Epithelial cell of proximal tubule (primary cell): ENCODE results near the gene CYBRD1. TPM values are rescaled to one million over a fixed set of nuclear protein-coding genes. Genes with fewer than 3 reads are reported as not detected.

ENCODE experiments used
- DNase-seq: peaks from one replicate; pipeline ENCODE4 v3.0.0-alpha.2; 2011; ENCODE audit warnings: low read depth
- H3K4me3 ChIP-seq: 2 replicates; pipeline ENCODE4 v1.5.1; 2011; ENCODE audit warnings: low read depth, mild to moderate bottlenecking, low read length
- total RNA-seq: library from RNA; depleted of rRNA; stranded (reverse); fragments of >200 nt; gene quantifications from 2 replicates; pipeline ENCODE4 v1.2.3, GENCODE V29; 2015
- TF ChIP-seq, protein P1 (sequence below): conservative IDR thresholded peaks from 2 replicates; pipeline ENCODE4 v1.5.1; 2012; ENCODE audit warnings: low read depth, mild to moderate bottlenecking, low read length

The CYBRD1 gene
- total RNA-seq, 1 donor from 2014 or later: 5.1 TPM

DNA sequence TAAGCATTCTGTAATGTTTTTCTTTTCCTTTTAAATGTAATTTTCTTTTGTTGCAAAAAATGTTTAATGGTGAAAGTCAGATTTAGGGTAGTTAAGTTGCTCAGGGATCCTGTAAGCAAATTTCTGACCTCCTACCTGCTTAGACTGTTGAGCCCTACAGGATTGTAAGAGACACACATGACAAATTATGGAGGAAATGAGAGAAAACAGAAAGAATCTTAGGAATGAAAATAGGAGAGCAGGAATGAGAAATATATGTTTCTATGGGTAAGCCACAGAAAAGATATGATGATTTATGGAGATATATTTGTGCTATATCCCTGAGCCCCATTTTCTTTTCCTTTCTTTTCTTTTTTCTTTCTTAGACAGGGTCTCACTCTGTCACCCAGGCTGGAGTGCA, 28.3 kb downstream of the CYBRD1 start:
- no peak for DNase-seq

DNA sequence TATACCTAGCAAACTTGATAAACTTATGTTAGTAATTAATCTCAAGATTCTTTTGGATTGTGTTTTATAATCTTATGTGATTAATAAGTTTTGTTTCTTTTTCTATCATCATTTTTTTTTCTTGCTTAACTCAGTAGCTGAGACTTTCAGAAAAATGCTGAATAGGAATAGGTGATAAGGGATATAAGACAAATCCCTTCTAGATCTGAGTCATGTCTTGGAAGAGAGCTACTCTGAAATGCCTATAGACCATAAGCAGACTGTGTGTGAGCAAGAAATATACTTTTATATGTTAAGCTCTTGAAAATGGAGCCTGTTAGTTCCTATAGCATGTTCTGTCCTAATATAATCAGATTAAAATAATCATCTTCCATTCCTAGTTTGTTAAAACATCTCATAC, 29.6 kb downstream of the CYBRD1 start:
- TF ChIP-seq, protein P1, sequence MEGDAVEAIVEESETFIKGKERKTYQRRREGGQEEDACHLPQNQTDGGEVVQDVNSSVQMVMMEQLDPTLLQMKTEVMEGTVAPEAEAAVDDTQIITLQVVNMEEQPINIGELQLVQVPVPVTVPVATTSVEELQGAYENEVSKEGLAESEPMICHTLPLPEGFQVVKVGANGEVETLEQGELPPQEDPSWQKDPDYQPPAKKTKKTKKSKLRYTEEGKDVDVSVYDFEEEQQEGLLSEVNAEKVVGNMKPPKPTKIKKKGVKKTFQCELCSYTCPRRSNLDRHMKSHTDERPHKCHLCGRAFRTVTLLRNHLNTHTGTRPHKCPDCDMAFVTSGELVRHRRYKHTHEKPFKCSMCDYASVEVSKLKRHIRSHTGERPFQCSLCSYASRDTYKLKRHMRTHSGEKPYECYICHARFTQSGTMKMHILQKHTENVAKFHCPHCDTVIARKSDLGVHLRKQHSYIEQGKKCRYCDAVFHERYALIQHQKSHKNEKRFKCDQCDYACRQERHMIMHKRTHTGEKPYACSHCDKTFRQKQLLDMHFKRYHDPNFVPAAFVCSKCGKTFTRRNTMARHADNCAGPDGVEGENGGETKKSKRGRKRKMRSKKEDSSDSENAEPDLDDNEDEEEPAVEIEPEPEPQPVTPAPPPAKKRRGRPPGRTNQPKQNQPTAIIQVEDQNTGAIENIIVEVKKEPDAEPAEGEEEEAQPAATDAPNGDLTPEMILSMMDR: no peak
- no peak overlapping the region for H3K4me3 ChIP-seq
- DNase-seq: no peak

More for the DNA sequence above, 28.3 kb downstream of the CYBRD1 start:
- no peak overlapping the region for H3K4me3 ChIP-seq
- TF ChIP-seq, protein P1: no peak

DNA sequence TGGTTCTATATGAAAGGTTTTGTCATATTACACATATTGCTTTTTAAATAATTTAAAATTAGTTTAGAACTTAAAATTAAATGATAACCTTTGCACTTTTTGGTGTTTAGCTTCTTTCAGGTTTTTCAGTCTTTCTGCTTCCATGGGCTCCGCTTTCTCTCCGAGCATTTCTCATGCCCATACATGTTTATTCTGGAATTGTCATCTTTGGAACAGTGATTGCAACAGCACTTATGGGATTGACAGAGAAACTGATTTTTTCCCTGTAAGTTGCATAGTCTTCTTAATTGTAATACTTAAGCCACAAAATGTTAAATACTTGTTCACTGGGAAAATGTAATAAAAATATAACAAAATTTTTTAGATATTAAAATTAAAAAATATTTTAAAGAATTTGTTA, 31.0 kb downstream of the CYBRD1 start:
- TF ChIP-seq, protein P1: no peak
- DNase-seq: no peak
- H3K4me3 ChIP-seq: no peak overlapping the region

DNA sequence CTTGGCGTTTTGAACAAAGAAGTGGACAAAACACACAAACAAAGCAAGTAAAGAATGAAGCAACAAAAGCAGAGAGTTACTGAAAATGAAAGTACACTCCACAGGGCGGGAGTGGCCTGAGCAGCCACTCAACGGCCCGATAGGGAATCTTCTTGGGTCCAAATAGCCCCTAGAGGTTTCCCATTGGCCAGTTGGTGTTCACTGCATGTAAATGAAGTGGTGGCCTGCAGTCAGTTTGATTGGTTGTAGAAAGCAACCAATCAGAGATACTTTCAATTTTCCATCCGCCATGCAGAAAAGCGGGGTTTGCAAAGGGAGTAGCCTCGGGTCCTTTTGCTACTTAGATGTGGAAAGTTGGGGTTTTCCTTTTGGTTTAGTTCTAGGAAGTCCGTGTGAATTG, 31.6 kb downstream of the CYBRD1 start:
- DNase-seq: no peak
- TF ChIP-seq, protein P1: no peak
- no peak overlapping the region for H3K4me3 ChIP-seq

DNA sequence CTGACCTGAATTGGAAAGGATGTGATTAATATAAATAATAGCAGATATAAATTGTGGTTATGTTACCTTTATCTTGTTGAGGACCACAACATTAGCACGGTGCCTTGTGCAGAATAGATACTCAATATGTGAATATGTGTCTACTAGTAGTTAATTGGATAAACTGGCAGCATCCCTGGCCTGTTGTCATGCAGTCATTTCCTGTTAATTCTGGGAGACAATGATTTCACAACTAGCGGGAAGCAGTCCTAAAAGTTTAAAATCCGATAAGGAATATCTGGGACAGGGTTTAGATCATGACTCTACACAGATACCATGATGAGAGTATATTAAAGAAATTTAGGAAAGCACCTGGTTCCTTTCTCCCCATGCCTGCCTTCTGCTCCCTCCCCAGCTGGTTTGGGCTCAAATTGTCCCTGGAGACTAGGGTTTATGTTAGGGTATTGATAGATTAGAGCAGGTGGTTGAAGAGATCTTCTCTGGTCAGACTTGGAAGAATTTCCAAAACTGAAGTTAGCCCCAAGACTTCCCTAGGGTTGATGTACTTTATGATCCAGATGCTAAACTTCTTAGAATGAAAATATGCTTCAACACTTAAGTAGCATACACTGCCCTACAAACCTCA, 32.8 kb downstream of the CYBRD1 start:
- no peak overlapping the region for H3K4me3 ChIP-seq
- DNase-seq: no peak
- TF ChIP-seq, protein P1: no peak

DNA sequence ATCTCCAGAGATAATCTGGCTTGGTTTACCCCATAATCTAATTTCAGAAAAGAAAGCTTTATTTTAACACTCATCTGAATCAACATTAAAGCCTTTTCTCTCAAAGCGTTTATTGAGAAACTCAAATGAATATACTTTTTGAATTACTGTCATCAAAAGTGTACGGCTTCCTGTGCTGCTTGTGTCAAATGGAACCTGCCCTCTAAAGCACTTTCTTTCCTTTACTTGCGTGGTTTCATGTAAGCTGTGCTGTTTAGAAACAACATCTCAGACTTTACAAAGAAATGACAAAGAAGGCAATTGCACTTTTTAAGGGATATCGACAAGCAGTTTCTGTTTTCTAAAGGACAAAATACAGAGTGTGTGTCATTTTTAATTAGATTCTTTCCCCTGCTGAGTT, 35.1 kb downstream of the CYBRD1 start:
- TF ChIP-seq, protein P1: no peak
- no peak for DNase-seq
- H3K4me3 ChIP-seq: no peak overlapping the region

DNA sequence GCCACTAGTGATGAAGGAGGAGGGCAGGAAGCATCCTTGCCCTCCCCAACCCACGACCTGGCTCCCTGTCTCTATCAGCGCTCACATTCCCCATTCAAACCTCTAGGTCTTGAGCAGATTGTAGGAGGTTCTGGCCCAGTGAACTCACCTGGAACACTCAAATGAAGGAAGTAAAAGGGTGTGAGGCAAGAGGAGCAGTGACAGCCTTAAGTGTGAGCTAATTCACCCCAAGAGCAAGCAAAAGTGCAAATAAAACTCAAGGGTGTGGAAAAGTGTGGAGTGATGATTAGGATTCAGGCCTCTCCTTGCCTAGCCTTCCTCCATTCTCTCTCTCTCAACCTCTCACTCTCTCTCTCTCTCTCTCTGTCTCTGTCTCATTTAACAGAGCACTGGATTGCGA, 41.0 kb downstream of the CYBRD1 start:
- TF ChIP-seq, protein P1: no peak
- H3K4me3 ChIP-seq: no peak overlapping the region
- no peak for DNase-seq
